Activated CD8-positive, alpha-beta memory T cell treated with anti-CD3 and anti-CD28 coated beads, Interleukin-2, amount 50 U/mL, for 1 hour (primary cell): Measurements from ENCODE around the gene APOA1.
A peak's percentile ranks its signal among the peaks of the same experiment; 100 is the strongest.
"Not testable (repeated sequence)": the region's sequence is repeated elsewhere in the genome, so short reads cannot be mapped to it uniquely, and the experiment has no call there.

Experiments
- DNase-seq: peaks from one replicate; pipeline ENCODE4 v3.0.0-alpha.2; 2020; ENCODE audit errors: extremely low read depth

APOA1 gene

GRCh38 chr11:116814502-116814901 lies 22.9 kb downstream of the APOA1 start:
- DNase-seq = no peak

GRCh38 chr11:116813781-116814471 lies 23.5 kb downstream of the APOA1 start:
- no peak for DNase-seq

GRCh38 chr11:116813170-116813569 lies 24.3 kb downstream of the APOA1 start:
- no peak for DNase-seq

- no peak for DNase-seq
These were observed 25.3 kb downstream of the APOA1 start for GRCh38 chr11:116812109-116812508.

- no peak for DNase-seq
These were observed 26.2 kb downstream of the APOA1 start for GRCh38 chr11:116811194-116811593.

- DNase-seq = no peak
These were observed 28.9 kb downstream of the APOA1 start for GRCh38 chr11:116808262-116809175.

DNA sequence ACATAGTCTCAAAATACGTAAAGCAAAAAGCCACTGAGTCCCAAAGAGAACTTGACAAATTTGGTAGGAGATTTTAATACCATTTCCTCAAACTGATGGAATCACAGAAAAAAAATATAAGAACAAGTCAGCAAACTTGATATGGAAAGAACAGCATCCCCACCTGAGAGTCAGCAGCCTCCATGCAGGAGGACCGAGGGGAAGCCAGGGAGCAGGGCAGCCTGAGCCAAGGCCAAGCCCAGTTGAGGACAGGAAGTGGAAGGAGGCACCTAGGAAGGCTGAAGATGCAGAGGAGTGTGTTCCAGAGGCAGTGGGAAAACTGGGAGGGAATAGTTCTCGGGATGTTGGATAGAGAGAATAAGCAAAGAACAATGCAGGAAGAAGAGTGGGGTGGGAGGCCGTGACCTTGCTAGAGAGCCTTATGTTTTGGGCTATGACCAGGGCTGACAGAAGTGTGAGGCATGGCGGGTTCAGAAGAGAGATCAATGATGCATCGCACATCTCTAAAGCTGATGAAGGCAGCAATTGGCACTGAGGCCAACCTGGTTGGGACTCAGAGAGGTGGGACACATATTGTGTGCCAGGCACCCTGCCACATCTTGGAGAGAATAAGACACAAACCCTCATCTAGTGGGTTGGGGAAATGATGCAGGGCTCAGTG lies 29.7 kb downstream of the APOA1 start:
- no peak for DNase-seq

DNA sequence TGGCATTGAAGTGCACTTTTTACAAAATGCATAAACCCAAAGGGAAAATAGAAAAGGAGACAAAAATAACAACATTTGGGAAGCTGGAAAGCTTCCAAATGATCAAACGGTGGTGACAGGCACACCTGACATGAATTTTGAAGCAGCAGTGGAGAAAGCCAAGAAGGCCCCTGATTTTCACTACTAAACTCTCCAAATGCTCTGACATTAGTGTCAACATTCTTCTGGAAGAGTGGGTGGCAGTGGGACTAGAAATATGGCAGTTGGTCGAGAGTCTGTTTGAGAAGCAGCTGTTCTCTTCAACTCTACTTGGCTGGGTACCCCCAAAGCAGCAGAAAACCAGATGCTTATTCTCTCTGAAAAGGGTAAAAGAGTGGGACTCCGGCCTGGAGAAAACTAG lies 33.4 kb downstream of the APOA1 start:
- DNase-seq = no peak

GRCh38 chr11:116801662-116802061 lies 35.8 kb downstream of the APOA1 start:
- not testable (repeated sequence) for DNase-seq

DNA sequence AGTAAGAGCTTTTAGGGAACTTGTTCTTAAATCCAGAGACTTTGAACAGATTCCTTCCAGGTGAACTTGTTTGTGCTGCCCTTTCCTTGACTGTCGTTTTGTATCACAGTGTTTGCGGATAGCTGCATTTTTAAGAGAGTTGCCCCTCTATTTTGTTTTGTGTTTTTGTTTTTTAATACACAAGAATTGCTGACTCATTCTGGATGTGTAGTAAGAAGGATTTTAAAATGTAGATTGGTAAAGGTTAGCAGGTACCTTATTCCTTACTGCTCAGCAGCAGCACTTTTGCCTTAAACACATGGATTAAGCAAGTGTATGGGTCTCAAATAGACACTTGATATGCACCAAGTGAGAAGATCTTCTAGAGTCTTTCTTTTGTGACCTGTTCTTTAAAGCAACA lies 36.8 kb downstream of the APOA1 start:
- DNase-seq = no peak

DNA sequence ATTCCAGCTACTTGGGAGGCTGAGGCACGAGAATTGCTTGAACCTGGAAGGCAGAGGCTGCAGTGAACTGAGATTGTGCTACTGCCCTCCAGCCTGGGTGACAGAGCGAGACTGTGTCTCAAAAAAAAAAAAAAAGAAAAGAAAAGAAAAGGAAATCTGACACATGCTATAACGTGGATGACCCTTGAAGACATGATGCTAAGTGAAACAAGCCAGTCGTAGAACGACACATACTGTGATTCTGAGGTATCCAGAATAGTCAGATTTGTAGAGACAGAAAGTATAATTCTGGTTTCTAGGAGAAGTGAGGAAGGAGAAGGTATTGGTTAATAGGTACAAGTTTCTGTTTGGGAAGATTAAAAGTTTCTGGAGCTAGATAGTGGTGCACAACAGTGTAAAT lies 39.1 kb downstream of the APOA1 start:
- DNase-seq = no peak

DNA sequence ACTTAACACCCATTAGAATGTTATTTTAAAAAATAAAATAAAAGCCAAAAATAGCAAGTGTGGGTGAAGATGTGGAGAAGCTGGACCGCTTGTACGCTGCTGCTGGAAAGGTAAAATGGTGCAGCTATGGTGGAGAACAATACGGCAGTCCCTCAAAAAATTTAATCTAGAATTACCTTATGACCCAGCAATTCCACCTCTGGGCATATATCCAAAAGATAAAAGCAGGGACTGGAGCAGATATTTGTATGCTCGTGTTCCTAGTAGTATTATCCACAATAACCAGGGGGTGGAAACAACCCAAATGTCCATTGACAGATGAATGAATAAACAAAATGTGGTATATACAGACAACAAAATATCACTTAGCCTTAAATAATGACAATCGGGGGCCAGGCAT lies 39.6 kb downstream of the APOA1 start:
- DNase-seq = no peak

DNA sequence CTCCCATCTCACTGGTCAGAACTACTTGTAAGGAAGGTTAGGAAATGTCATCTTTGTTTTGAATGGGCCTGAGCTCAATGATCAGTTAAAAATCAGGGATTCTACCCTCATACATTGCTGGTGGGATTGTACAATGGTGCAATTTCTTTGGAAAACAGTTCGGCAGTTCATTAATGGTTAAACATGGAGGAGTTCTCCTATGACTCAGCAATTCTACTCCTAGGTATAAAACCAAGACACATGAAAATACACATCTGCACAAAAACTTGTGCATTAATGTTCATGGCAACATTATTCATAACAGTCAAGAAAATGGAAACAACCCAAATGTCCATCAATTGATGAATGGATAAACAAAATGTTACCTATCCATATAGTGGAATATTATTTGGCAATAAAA lies 40.9 kb downstream of the APOA1 start:
- no peak for DNase-seq

DNA sequence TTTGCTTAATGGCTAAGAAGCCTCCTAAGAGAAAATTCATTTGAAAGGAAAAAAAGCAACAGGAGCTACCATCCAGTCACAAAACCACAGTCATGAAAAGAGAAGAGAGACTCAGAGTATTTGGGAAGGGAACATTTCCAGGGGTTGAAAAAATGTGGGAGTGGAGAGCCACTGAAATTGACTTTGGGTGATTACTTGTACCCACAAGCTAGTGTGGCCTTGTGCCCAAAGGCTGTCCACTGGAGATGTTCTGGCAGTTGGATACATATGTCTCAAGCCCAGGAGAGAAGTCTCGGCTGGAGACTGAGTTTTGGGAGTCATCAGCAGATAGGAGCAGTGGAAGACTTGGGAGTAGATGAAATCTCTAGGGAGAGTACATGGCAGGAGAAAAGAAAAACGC lies 42.6 kb downstream of the APOA1 start:
- DNase-seq = no peak

DNA sequence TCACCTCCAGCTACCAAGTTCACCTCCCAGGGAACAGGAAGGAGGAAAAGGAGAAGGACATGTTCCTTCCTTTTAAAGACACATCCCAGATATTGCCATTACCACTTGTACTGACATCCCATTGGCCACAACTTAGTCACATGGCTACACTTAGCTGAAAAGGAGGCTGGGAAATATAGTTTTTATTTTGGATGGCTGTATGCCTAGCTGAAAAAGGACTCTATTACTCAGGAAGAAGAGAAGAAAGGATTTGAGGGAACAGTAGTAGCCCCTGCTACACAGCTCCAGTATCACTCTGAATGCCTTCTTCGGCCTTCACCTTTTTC lies 43.7 kb downstream of the APOA1 start:
- no peak for DNase-seq

DNA sequence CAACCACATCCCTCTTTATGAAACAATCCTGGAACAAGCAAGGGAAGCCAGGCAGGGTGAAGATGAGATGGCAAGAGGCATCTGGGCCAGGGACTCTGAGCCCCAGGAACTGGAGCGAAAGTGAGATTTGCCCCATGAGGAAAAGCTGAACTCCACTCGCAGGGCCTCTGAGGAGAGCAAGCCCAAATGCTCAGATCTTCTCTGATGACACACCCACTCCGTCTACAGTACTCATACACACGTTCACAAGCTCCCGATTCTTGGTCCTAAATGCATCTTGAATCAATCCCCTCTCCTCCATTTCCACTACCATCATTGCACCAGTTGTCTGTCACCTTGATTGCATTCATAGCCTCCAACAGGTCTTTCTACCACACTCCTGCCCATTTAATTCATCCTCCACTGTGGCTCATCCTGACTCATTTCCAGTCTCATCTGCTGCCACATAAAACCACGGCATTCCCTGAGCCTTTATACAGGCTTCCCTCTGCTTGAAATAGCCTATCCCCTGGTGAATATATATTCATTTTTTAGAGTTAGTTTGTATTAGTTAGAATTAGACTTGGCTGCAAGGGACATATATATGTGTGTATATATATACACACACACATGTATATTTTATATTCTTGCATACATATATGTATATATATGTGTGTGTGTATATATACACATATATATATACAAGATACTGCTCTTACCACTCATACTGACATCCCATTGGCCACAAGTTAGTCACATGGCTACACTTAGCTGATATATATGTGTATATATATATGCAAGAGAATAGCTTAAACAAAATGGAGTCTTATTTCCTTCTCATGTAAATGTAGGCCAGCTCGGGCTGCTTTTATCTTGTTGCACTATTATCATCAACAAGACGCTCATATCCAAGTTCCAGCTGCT lies 44.3 kb downstream of the APOA1 start:
- DNase-seq = no peak

- DNase-seq = no peak
These were observed 45.1 kb downstream of the APOA1 start for GRCh38 chr11:116792144-116792868.

DNA sequence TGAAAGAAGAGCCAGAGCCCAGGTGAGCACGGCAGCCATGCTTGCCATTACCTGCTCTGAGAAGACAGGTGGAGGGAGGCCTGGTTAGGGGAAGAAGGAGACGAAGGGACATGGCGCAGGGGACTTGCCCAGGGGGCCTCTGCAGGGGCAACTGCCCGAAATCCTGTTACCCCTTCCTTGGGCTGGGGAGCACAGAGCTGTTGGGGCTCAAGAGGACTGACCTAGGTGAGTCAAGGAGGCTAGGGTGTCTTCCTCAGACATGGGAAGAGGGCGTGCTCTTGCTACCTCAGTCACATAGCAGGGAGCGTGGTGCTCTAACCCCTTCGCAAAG lies 45.6 kb downstream of the APOA1 start, which contains the start of gene APOA5:
APOA5 (minus strand) TSS at position 67 of the 331 bp plus-strand sequence; CDS start at position 48, 19 bp downstream.
- no peak for DNase-seq

DNA sequence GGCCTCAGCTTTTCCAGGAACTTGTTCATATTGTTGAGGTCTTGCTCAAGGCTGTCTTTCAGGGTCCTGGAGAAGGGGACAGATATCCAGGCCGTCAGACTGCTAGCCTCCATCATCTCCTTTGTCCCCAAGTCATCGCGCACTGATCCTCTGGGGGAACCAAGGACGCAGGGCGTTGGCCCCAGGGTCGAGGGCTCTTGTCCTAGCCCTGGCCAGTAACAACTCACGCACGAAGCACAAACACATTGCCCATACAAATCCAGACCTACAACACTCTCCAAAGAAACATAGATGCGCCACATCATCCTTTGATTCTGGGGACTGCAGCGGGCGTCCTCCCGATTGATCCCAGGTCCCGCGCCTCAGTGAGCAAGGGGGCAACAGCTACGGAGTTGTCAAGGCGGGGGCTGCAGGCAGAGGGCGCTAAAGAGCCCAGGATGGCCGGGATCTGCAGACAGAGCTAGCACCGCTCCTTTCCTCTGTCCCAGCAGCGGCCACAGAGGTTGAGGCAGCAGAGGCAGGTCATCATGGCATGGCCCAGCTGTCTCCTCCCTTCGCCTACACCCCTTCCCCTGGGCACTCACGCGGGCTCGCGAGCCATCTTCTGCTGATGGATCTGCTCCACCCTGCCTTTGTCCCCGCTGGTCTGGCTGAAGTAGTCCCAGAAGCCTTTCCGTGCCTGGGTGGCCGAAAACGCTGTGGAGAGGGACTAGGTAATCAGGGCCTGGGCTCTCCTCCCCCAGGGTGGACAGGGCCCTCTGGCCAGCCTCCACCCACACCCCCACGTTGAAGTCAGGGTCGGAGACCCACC lies 46.2 kb downstream of the APOA1 start:
- peak; percentile 35 for DNase-seq
